ENCODE data around the gene UBL3.

The UBL3 gene

GRCh38 chr13:29746148-29746677 lies 104.2 kb downstream of the UBL3 start:
- ChIA-PET POLR2A (no interaction called here), CTCF (no interaction called here)
- DNase-seq (ENCODE audit: extremely low spot score), result no peak

GRCh38 chr13:29745704-29746103 lies 104.7 kb downstream of the UBL3 start:
- TF ChIP-seq, protein P1, sequence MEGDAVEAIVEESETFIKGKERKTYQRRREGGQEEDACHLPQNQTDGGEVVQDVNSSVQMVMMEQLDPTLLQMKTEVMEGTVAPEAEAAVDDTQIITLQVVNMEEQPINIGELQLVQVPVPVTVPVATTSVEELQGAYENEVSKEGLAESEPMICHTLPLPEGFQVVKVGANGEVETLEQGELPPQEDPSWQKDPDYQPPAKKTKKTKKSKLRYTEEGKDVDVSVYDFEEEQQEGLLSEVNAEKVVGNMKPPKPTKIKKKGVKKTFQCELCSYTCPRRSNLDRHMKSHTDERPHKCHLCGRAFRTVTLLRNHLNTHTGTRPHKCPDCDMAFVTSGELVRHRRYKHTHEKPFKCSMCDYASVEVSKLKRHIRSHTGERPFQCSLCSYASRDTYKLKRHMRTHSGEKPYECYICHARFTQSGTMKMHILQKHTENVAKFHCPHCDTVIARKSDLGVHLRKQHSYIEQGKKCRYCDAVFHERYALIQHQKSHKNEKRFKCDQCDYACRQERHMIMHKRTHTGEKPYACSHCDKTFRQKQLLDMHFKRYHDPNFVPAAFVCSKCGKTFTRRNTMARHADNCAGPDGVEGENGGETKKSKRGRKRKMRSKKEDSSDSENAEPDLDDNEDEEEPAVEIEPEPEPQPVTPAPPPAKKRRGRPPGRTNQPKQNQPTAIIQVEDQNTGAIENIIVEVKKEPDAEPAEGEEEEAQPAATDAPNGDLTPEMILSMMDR (IDR thresholded peaks at IDR 0.05; ENCODE audit: control extremely low read depth, extremely low read depth, low read depth, missing control alignments), result no peak
- CTCF ChIA-PET, result interaction anchor here (1.4 kb wide), 1 partner anchor 25 kb away, joined by 3 read pairs; no protein-coding TSS in a partner anchor
- POLR2A ChIA-PET, result no interaction called here
- DNase-seq (ENCODE audit: extremely low spot score), result no peak

More at GRCh38 chr13:29746148-29746677, 104.2 kb downstream of the UBL3 start:
- TF ChIP-seq, protein P1 (IDR thresholded peaks at IDR 0.05; ENCODE audit: control extremely low read depth, extremely low read depth, low read depth, missing control alignments), result no peak

DNA sequence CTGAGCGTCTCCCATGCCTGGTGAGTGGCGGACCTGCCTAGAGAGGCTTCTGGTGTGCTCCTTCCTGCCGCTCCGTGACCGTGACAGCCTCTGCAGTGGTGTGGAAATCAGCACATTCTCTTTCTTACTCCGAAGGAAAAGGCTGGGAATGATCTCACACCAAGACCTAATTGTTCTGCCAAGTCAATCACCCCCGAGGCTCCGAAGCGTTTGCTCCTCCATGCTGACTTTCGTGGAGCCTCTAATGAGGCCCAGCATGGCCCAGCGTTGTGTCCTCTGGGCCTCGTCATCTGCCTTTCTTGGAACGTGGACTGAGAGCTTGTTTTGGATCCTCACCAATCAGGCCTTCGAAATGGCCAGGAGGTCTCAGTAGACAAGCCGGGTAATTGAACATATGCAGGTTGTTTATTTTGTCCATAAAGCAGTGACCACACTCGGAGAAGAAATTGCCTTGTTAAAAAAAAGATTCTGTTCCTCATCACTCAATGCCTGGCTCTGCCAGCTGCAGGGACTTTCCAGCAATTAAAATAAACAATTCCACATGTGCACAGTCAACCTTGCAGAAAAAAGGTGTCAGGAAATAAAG lies 107.1 kb downstream of the UBL3 start:
- DNase-seq (ENCODE audit: extremely low spot score), result no peak
- TF ChIP-seq, protein P1 (IDR thresholded peaks at IDR 0.05; ENCODE audit: control extremely low read depth, extremely low read depth, low read depth, missing control alignments), result no peak
- ChIA-PET CTCF (interaction anchor here (2.0 to 2.3 kb wide), 2 partner anchors 13 to 28 kb away, joined by 5 to 6 read pairs; no protein-coding TSS in a partner anchor), POLR2A (no interaction called here)

- ChIA-PET POLR2A (no interaction called here), CTCF (interaction anchor here (1.1 to 1.8 kb wide), 6 partner anchors 12 to 374 kb away, joined by 3 to 8 read pairs (median 3); no protein-coding TSS in a partner anchor)
- no peak for DNase-seq (ENCODE audit: extremely low spot score)
- TF ChIP-seq, protein P1 (IDR thresholded peaks at IDR 0.05; ENCODE audit: control extremely low read depth, extremely low read depth, low read depth, missing control alignments), result no peak
Measured at GRCh38 chr13:29740961-29741360, 109.5 kb downstream of the UBL3 start.

DNA sequence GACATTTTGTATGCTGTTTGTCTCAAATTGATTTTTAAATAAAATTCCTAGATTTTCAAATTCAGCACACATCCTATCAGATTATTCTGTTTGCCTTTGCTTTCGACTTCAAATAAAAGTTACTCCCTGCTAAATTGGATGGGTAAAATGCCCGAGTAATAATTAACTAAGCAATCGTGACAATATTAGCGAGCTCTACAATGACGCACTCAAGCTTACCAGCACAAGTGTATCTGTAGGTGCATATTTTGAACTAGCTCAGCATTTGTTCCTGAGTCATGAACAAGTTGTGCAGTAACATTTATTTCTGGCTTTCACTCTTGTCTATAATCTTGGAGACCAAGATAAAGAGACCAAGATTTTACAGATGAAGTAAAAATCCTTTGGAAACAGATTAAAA lies 113.4 kb downstream of the UBL3 start:
- TF ChIP-seq, protein P1 (IDR thresholded peaks at IDR 0.05; ENCODE audit: control extremely low read depth, extremely low read depth, low read depth, missing control alignments), result no peak
- ChIA-PET CTCF (no interaction called here), POLR2A (no interaction called here)
- DNase-seq (ENCODE audit: extremely low spot score), result no peak

DNA sequence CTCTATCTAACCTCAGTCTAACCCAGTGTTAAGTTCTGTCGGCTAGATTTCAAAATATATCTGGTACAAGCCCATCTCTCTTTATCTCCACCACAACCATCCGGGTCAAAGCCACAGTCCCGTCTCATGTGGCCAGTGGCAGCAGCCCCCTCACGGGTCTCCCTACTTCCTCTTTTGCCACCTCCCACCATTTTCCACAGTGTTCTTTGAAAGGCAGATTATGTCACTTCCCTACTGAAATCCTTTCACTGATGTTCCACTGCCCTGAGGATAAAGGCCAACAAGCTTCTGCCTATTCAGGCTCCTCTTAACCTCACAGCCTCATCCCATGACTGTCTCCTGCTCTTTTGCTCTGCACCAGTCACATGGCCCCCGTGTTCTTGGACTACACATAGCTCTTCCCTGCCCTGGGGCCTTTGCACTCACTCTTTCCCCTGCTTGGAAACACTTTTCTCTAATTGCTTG lies 117.2 kb downstream of the UBL3 start:
- ChIA-PET POLR2A (no interaction called here), CTCF (interaction anchor here (1.0 kb wide), 1 partner anchor 38 kb away, joined by 3 read pairs; no protein-coding TSS in a partner anchor)
- DNase-seq (ENCODE audit: extremely low spot score), result no peak
- TF ChIP-seq, protein P1 (IDR thresholded peaks at IDR 0.05; ENCODE audit: control extremely low read depth, extremely low read depth, low read depth, missing control alignments), result no peak

Measured in GM10248 (cell line).